Epithelial cell of proximal tubule (primary cell): ENCODE data around the gene CGB5. TPM values are rescaled to one million over a fixed set of nuclear protein-coding genes. Genes with fewer than 3 reads are reported as not detected.
"Not testable (repeated sequence)": the region's sequence is repeated elsewhere in the genome, so short reads cannot be mapped to it uniquely, and the experiment has no call there.

Experiments used
- DNase-seq: peaks from one replicate; pipeline ENCODE4 v3.0.0-alpha.2; 2011; ENCODE audit warnings: low read depth
- H3K4me3 ChIP-seq: 2 replicates; pipeline ENCODE4 v1.5.1; 2011; ENCODE audit warnings: low read depth, mild to moderate bottlenecking, low read length
- CTCF ChIP-seq: conservative IDR thresholded peaks from 2 replicates; pipeline ENCODE4 v1.5.1; 2012; ENCODE audit warnings: low read depth, mild to moderate bottlenecking, low read length
- total RNA-seq: library from RNA; depleted of rRNA; stranded (reverse); fragments of >200 nt; gene quantifications from 2 replicates; pipeline ENCODE4 v1.2.3, GENCODE V29; 2015

Gene CGB5
- total RNA-seq, 1 donor from 2014 or later: not detected

- DNase-seq: no peak
- no peak for TF ChIP-seq CTCF
- peak within 1 kb of the TSS; percentile 48 for H3K4me3 ChIP-seq
Measured at GRCh38 chr19:49017041-49017665, 26.5 kb upstream of the CGB5 start, which contains the start of gene LHB. Gene LHB, minus strand, starts transcription at chr19:49017091. Its CDS starts 10 bp downstream, at chr19:49017081.

GRCh38 chr19:49017666-49018351, 25.8 kb upstream of the CGB5 start:
- H3K4me3 ChIP-seq: peak overlapping the region; percentile 48
- DNase-seq: no peak
- peak; percentile 45 for TF ChIP-seq CTCF

- peak overlapping the region; percentile 48 for H3K4me3 ChIP-seq
- not testable (repeated sequence) for DNase-seq
Measured at GRCh38 chr19:49018388-49019241, 25.0 kb upstream of the CGB5 start.

- peak; percentile 19 for TF ChIP-seq CTCF
- peak overlapping the region; percentile 48 for H3K4me3 ChIP-seq
- no peak for DNase-seq
Measured at GRCh38 chr19:49019242-49019932, 24.3 kb upstream of the CGB5 start.

GRCh38 chr19:49020342-49020741, 23.3 kb upstream of the CGB5 start:
- no peak for TF ChIP-seq CTCF
- no peak for DNase-seq
- H3K4me3 ChIP-seq: no peak overlapping the region

- H3K4me3 ChIP-seq: no peak overlapping the region
- TF ChIP-seq CTCF: no peak
- no peak for DNase-seq
Measured at GRCh38 chr19:49020931-49021895, 22.4 kb upstream of the CGB5 start.
